Sigmoid colon (tissue), 7 donors: ENCODE measurements around the gene ARAP3. TPM values are rescaled to one million over a fixed set of nuclear protein-coding genes. Genes with fewer than 3 reads are reported as not detected.
A peak's percentile ranks its signal among the peaks of the same experiment; 100 is the strongest.

ENCODE experiments used
- DNase-seq: peaks from one replicate; pipeline ENCODE4 v3.0.0-alpha.2; 2019
- H3K27ac ChIP-seq, 4 donors: fragments of 200-600 bp; sonication (generic); one replicate each; pipeline ENCODE4 v1.5.1; 2016 to 2019; ENCODE audit warnings: mild to moderate bottlenecking in 1 of 4
- H3K27me3 ChIP-seq, 3 donors: fragments of 200-600 bp; sonication (generic); one replicate each; pipeline ENCODE4 v1.5.1; 2019; ENCODE audit warnings: mild to moderate bottlenecking in 1 of 3
- H3K36me3 ChIP-seq, 4 donors: fragments of 200-600 bp; sonication (generic); one replicate each; pipeline ENCODE4 v1.5.1; 2016 to 2019
- H3K4me1 ChIP-seq, 4 donors: fragments of 200-600 bp; sonication (generic); one replicate each; pipeline ENCODE4 v1.5.1; 2017 to 2019
- H3K4me3 ChIP-seq, 4 donors: fragments of 200-600 bp; sonication (generic); one replicate each; pipeline ENCODE4 v1.5.1; 2017 to 2019; ENCODE audit warnings: mild to moderate bottlenecking in 2 of 4, moderate library complexity in 1 of 4
- H3K9me3 ChIP-seq, 4 donors: fragments of 200-600 bp in 3 of 4; sonication (generic) in 3 of 4; one replicate each; pipeline versions ENCODE4 v1.5.1 to v1.6.1; 2013 to 2019
- EP300 ChIP-seq, 4 donors: sonication (generic); formaldehyde crosslinking; IDR thresholded peaks; one replicate each; pipeline ENCODE4 v1.6.1; 2017; ENCODE audit warnings: antibody characterized with exemption in 4 of 4
- POLR2A ChIP-seq, 2 donors: fragments of 450-650 bp; IDR thresholded peaks; one replicate each; pipeline ENCODE4 v1.6.1; 2016; ENCODE audit warnings: antibody characterized with exemption in 2 of 2, mild to moderate bottlenecking in 2 of 2, moderate library complexity in 2 of 2
- POLR2AphosphoS5 ChIP-seq, 4 donors: sonication (generic); formaldehyde crosslinking; IDR thresholded peaks; one replicate each; pipeline ENCODE4 v1.6.1; 2017; ENCODE audit warnings: antibody characterized with exemption in 4 of 4
- WGBS, 2 donors: extraction: QIAGEN DNeasy Blood & Tissue Kit; methylation state at CpG; one replicate each; pipeline ENCODE4 v1.1.7; 2013; 5-methylcytosine and 5-hydroxymethylcytosine counted together
- intact Hi-C: fragments of 100-400 bp; cut with DNase I; formaldehyde crosslinking; loops from one replicate; pipeline ENCODE4 v1.15.1; 2023
- polyA plus RNA-seq, 3 donors: library from polyadenylated mRNA; stranded (reverse); fragments of 200-250 nt; gene quantifications; one replicate each; pipeline ENCODE4 v1.2.3, GENCODE V29; 2013
- total RNA-seq, 4 donors: library from RNA; depleted of rRNA; stranded (reverse); fragments of >200 nt; gene quantifications; one replicate each; pipeline ENCODE4 v1.1.0, GENCODE V29; 2016
- TF ChIP-seq, protein P1 (sequence below), 4 experiments: fragments of 450-650 bp in 3 of 4; fragments of 200-600 bp in 1 of 4; IDR thresholded peaks; one replicate each; pipeline ENCODE4 v1.5.1; 2016 to 2019; ENCODE audit warnings: antibody characterized with exemption in 4 of 4, mild to moderate bottlenecking in 3 of 4, moderate library complexity in 2 of 4
- donor health status: healthy with polysubstance abuse.
- donor health status: Bipolar disorder and iron deficiency.
- donor health status: healthy.

The ARAP3 gene
- total and polyA plus RNA-seq, 7 donors: 1.2 to 7.8 (median 3.4) TPM

- WGBS, 2 donors: 76 to 87% methylated on average over 8 of the region's 8 CpGs
- no peak overlapping the region for H3K4me3 ChIP-seq
- H3K27ac ChIP-seq: no peak overlapping the region
- no peaks in the 10 kb centered on the region for H3K36me3 ChIP-seq
- intact Hi-C loops: no loop called here
- TF ChIP-seq POLR2A (IDR thresholded peaks at IDR 0.05): no peak
- no peak for TF ChIP-seq EP300 (IDR thresholded peaks at IDR 0.05)
- TF ChIP-seq, protein P1, sequence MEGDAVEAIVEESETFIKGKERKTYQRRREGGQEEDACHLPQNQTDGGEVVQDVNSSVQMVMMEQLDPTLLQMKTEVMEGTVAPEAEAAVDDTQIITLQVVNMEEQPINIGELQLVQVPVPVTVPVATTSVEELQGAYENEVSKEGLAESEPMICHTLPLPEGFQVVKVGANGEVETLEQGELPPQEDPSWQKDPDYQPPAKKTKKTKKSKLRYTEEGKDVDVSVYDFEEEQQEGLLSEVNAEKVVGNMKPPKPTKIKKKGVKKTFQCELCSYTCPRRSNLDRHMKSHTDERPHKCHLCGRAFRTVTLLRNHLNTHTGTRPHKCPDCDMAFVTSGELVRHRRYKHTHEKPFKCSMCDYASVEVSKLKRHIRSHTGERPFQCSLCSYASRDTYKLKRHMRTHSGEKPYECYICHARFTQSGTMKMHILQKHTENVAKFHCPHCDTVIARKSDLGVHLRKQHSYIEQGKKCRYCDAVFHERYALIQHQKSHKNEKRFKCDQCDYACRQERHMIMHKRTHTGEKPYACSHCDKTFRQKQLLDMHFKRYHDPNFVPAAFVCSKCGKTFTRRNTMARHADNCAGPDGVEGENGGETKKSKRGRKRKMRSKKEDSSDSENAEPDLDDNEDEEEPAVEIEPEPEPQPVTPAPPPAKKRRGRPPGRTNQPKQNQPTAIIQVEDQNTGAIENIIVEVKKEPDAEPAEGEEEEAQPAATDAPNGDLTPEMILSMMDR (IDR thresholded peaks at IDR 0.05): no peak
- TF ChIP-seq POLR2AphosphoS5 (IDR thresholded peaks at IDR 0.05): no peak
- H3K9me3 ChIP-seq: no peaks in the 10 kb centered on the region
- peaks cover 10 to 27% (median 12%) of the 10 kb centered on the region in 3 donors for H3K27me3 ChIP-seq
- no peak for DNase-seq
- peaks cover 0 to 10% (median 9%) of the 10 kb centered on the region in 4 donors for H3K4me1 ChIP-seq
Observed at GRCh38 chr5:141707510-141707909, 25.5 kb upstream of the ARAP3 start.

DNA sequence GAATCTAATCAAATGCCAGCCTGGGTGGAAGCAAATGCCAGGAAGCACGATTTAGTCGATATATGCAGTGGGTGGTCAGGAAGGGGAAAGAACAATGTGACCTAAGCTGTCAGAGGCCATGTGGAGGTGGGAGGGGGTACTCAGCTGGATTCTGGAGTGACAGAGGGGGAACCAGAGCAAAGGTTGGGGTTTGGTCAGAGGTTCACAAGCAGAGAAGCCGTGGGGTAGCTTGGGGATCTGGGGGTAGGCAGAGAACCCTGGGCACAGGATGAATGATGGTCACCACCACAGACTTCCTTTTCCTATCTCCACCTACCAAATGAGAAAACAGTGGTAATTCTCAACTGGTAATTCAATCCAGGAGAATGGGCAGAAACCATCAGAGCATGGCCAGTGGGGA lies 24.1 kb upstream of the ARAP3 start:
- Histone ChIP-seq H3K27ac (no peak overlapping the region), H3K4me3 (no peak overlapping the region), H3K36me3 (no peaks in the 10 kb centered on the region), H3K4me1 (peaks cover 0 to 20% (median 19%) of the 10 kb centered on the region in 4 donors), H3K9me3 (no peaks in the 10 kb centered on the region), H3K27me3 (peaks cover 13 to 41% (median 21%) of the 10 kb centered on the region in 3 donors)
- intact Hi-C loops: no loop called here
- WGBS, 2 donors: 49 to 84% methylated on average over 3 of the region's 3 CpGs
- no peak for DNase-seq
- TF ChIP-seq, protein P1 (IDR thresholded peaks at IDR 0.05): no peak
- no peak for TF ChIP-seq POLR2AphosphoS5 (IDR thresholded peaks at IDR 0.05)

- Histone ChIP-seq H3K27me3 (peaks cover 20 to 47% (median 28%) of the 10 kb centered on the region in 3 donors), H3K36me3 (no peaks in the 10 kb centered on the region), H3K27ac (no peak overlapping the region), H3K4me3 (no peak overlapping the region), H3K4me1 (peaks cover 0 to 20% (median 19%) of the 10 kb centered on the region in 4 donors), H3K9me3 (no peaks in the 10 kb centered on the region)
- TF ChIP-seq, protein P1 (IDR thresholded peaks at IDR 0.05): no peak
- TF ChIP-seq EP300 (IDR thresholded peaks at IDR 0.05) (no peak), POLR2AphosphoS5 (IDR thresholded peaks at IDR 0.05) (no peak), POLR2A (IDR thresholded peaks at IDR 0.05) (no peak)
- intact Hi-C loops: no loop called here
- WGBS, 2 donors: 38 to 60% methylated on average over 1 of the region's 1 CpG
- no peak for DNase-seq
Observed at GRCh38 chr5:141705469-141705868, 23.4 kb upstream of the ARAP3 start.

DNA sequence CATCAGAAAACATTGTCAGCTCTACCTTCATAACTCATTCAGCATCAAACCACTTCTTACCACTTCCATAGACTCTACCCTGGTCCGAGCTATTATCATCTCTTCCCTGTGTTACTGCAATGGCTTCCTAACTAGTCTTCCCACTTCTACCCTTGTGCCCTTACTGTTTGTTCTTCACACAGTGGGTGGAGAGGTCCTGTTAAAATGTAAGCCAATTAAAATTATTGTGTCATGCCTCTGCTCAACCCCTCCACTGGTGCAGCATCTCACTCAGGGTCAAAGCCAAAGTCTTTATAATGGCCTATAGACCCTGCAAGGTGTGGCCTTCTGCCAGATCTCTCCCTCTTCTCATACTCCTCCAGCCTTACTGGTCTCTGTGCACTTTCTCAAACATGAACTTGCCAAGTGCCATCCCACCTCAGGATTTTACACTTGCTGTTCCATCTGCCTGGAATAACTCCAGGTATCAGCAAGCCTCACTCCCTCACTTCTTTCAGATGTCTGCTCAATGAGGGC lies 22.8 kb upstream of the ARAP3 start:
- no peaks in the 10 kb centered on the region for H3K9me3 ChIP-seq
- intact Hi-C loops: no loop called here
- TF ChIP-seq POLR2AphosphoS5 (IDR thresholded peaks at IDR 0.05) (no peak), EP300 (IDR thresholded peaks at IDR 0.05) (no peak), POLR2A (IDR thresholded peaks at IDR 0.05) (no peak)
- TF ChIP-seq, protein P1 (IDR thresholded peaks at IDR 0.05): no peak
- H3K36me3 ChIP-seq: no peaks in the 10 kb centered on the region
- no peak overlapping the region for H3K27ac ChIP-seq
- 14 to 67% methylated on average over 1 of the region's 1 CpG for WGBS, 2 donors
- H3K4me1 ChIP-seq: peaks cover 0 to 20% (median 19%) of the 10 kb centered on the region in 4 donors
- DNase-seq: no peak
- H3K27me3 ChIP-seq: peaks cover 22 to 53% (median 34%) of the 10 kb centered on the region in 3 donors
- H3K4me3 ChIP-seq: no peak overlapping the region

DNA sequence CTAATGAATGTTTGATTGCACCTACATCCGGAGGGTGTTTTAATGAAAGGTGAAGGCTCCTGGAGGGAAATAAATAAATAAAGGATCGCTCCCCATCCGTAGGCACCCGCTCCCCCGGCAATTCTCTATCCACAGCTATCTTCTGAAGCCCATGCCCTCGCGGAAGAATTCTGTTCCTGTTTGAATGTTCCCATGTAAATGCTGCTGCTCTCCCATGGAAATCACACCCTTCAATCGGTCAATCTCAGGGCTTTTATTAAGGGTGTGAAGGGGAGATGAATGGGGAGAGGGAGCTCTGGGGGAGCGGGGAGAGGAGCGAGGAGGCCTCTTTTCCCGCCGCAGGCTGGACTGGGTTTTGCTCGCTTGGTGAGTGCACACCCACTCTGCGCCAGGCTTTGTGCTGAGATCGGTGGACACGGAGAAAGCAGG lies 21.1 kb upstream of the ARAP3 start:
- intact Hi-C loops: no loop called here
- DNase-seq: no peak
- Histone ChIP-seq H3K27ac (no peak overlapping the region), H3K36me3 (no peaks in the 10 kb centered on the region), H3K4me3 (peak overlapping the region in 3 of 4 donors; percentile 43 to 53 (median 49)), H3K9me3 (no peaks in the 10 kb centered on the region), H3K4me1 (peaks cover 0 to 20% (median 19%) of the 10 kb centered on the region in 4 donors), H3K27me3 (peaks cover 22 to 70% (median 51%) of the 10 kb centered on the region in 3 donors)
- 26 to 27% methylated on average over 16 of the region's 16 CpGs for WGBS, 2 donors
- TF ChIP-seq EP300 (IDR thresholded peaks at IDR 0.05): no peak
- no peak for TF ChIP-seq POLR2A (IDR thresholded peaks at IDR 0.05)
- TF ChIP-seq, protein P1 (IDR thresholded peaks at IDR 0.05): no peak
- TF ChIP-seq POLR2AphosphoS5 (IDR thresholded peaks at IDR 0.05): no peak
